H1 (cell line): ENCODE data around the gene TEKT3. TPM values are rescaled to one million over a fixed set of nuclear protein-coding genes. Genes with fewer than 3 reads are reported as not detected.

Experiments
- ATF2 ChIP-seq: IDR thresholded peaks from 2 replicates; pipeline ENCODE4 v1.6.1; 2012; ENCODE audit warnings: low read length, inconsistent platforms
- EGR1 ChIP-seq: IDR thresholded peaks from 2 replicates; pipeline ENCODE4 v1.6.1; 2011; ENCODE audit warnings: low read depth, low read length, borderline replicate concordance
- NANOG ChIP-seq: IDR thresholded peaks from 2 replicates; pipeline ENCODE4 v1.6.1; 2011; ENCODE audit warnings: low read length, low read depth, mild to moderate bottlenecking, inconsistent platforms; ENCODE audit not compliant: insufficient read depth, poor library complexity, severe bottlenecking
- POLR2AphosphoS5 ChIP-seq: IDR thresholded peaks from 2 replicates; pipeline ENCODE4 v1.6.1; 2011; ENCODE audit warnings: low read depth, low read length
- YY1 ChIP-seq: IDR thresholded peaks from 2 replicates; pipeline ENCODE4 v1.6.1; 2011; ENCODE audit warnings: low read depth, mild to moderate bottlenecking, low read length
- polyA plus RNA-seq, 7 experiments: library from polyadenylated mRNA; depleted of rRNA in 3 of 7; stranded (reverse) in 5 of 7; unstranded in 2 of 7; fragments of >200 nt in 5 of 7; fragments of 200-250 nt in 2 of 7; gene quantifications; 1 replicate in 5 of 7; 2 replicates in 1 of 7; 4 replicates in 1 of 7; pipeline versions ENCODE4 v1.2.1 to v1.2.3, GENCODE V29; 2011 to 2013; ENCODE audit warnings: missing spikeins in 2 of 7, mixed read lengths in 2 of 7
- total RNA-seq: library from RNA; stranded (reverse); fragmentation: NEBNext Ultra II Directional; extraction: Animal tissue kit (Norgen Biotek cat#: 25700); gene quantifications from 2 replicates; pipeline ENCODE4 v1.2.1, GENCODE V29; 2021

The TEKT3 gene
- total and polyA plus RNA-seq, 2 of the 8 experiments (the other 6 are each of a cell fraction or from before 2014, with no cell fraction given), result 2.2 to 2.9 TPM

- TF ChIP-seq ATF2 (no peak), YY1 (no peak), NANOG (no peak), EGR1 (no peak), POLR2AphosphoS5 (no peak)
These were observed 18.3 kb downstream of the TEKT3 start (continued) for GRCh38 chr17:15323131-15323530.
